Measurements from ENCODE around the gene SART1.
"Not testable (repeated sequence)": the region's sequence is repeated elsewhere in the genome, so short reads cannot be mapped to it uniquely, and the experiment has no call there.

Gene SART1

GRCh38 chr11:66014804-66015453 lies 53.4 kb downstream of the SART1 start:
- DNase-seq (ENCODE audit: low read depth in 1 of 2, low spot score in 1 of 2), result no peak

- DNase-seq (ENCODE audit: low read depth in 1 of 2, low spot score in 1 of 2), result no peak
Measured at GRCh38 chr11:66015454-66015881, 53.9 kb downstream of the SART1 start.

- no peak for DNase-seq (ENCODE audit: low read depth in 1 of 2, low spot score in 1 of 2)
Measured at GRCh38 chr11:66015936-66016792, 54.6 kb downstream of the SART1 start.

- DNase-seq (ENCODE audit: low read depth in 1 of 2, low spot score in 1 of 2), result no peak
Measured at GRCh38 chr11:66016793-66017177, 55.3 kb downstream of the SART1 start.

- no peak for DNase-seq (ENCODE audit: low read depth in 1 of 2, low spot score in 1 of 2)
Measured at GRCh38 chr11:66017321-66017720, 55.8 kb downstream of the SART1 start.

- DNase-seq (ENCODE audit: low read depth in 1 of 2, low spot score in 1 of 2), result no peak
Measured at GRCh38 chr11:66020212-66020611, 58.7 kb downstream of the SART1 start.

DNA sequence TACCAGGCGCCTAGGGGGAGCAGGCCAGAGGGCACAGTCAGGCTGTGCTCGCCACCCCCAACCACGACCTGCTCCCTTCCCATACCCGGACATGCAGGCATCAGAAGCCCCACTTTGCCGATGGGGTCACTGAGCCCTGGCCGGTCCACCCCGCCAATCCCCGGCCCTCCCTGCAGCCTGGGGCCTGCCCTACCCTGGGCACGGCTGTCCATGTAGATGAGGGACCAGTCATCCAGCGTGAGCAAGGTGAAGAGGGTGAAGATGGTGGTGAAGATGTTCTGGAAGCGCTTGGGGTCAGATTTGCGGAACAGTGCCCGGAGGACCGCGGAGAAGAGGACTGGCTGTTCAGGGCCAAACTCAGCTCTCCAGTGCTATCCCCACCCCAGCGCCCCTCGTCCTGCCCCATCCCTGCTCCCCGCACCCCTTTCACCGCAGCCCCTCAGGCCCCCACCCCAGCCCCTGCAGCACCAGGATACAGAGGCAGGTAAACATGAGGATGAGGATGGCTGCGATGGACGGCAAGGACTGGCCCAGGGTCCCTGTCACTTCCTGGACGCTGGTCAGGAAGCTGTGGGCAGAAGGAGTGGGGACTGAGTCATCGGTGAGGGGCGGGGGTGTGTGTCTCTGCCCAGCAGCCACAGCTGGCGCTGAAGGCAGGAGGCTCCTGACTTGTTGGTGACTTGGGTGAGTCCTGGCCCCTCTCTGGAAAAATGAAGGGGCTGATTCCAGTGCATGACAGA lies 59.3 kb downstream of the SART1 start:
- DNase-seq (ENCODE audit: low read depth in 1 of 2, low spot score in 1 of 2), result no peak

DNA sequence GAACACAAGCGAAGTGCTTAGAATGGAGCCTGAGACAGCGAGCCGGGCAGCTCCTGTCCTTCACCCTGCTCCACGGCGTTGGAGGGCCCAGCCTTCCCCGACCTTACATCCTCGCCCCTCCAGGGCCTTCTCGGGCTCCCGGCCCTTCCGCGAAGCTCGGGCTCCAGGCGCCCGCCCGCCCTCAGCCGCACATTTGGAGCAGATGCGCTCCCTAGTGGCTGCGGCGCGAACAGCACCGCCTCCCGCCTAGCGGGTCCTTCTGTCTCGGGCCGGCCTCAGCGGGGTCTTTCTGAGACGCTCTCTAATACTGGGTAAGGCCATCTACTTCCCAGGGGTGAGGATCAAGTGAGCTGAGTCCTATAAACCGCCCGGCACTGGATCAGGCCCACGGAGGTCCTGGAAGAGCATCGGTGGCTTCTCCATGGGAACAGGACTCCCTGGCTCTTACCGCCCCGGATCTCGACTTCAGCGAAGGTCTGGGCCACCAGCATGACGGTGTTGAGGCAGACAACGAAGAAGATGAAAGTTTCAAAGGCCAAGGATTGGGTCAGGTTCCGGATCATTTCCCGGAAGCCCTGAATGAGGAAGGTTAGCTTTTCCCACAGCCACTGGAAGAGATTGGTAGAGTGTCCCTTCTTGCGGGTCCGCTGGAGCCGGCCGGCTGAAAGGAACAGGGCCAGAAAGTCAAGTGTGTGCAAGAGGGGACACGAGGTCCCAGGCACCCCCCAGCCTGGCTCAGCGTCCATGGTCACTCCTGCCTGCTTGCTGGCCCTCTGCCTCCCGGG lies 61.1 kb downstream of the SART1 start:
- peak; percentile 56 to 80 for DNase-seq (ENCODE audit: low read depth in 1 of 2, low spot score in 1 of 2)

DNA sequence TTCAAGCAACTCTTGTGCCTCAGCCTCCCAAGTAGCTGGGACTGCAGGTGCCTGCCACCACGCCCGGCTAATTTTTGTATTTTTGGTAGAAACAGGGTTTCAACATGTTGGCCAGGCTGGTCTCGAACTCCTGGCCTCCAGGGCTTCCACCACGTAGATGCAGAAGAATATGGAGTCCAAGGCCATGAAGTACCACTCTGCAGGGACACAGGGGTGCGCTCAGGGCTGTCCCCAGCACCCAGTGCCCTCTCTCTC lies 61.6 kb downstream of the SART1 start:
- DNase-seq (ENCODE audit: low read depth in 1 of 2, low spot score in 1 of 2), result not testable (repeated sequence)

DNA sequence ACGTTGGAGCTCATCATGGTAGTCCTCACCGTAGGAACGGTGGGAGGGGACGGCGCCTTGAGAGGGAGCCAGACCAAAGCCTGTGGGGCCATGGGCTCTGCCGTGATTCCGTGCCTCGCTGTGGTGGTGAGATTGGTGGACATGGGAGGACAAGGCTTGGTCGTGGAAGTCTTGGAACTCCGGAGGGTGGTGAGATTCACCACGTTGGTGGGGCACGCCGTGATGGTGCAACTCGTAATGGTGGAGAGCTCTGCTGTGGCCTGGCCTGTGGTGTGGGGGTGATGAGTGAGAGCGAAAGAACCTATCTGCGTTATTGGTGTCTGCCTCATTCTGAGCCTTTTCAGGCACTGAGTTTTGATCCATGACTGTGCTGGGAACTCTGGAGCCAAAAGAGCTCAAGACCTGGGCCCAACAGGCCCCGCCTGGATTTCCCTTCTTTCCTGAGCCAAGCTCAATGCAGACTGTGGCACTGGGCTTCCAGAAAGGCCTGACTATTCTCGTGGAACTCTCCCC lies 64.5 kb downstream of the SART1 start, which contains the start of gene CATSPER1:
Gene CATSPER1 (minus strand): TSS at position 463 of the 513 bp plus-strand sequence. CDS start 100 bp downstream, at position 363.
- no peak for DNase-seq (ENCODE audit: low read depth in 1 of 2, low spot score in 1 of 2)
